HepG2 (cell line): Measurements from ENCODE around the gene IFT172. TPM values are rescaled to one million over a fixed set of nuclear protein-coding genes. Genes with fewer than 3 reads are reported as not detected.
A peak's percentile ranks its signal among the peaks of the same experiment; 100 is the strongest.

ENCODE experiments used
- ARHGAP35 ChIP-seq: sonication (generic); formaldehyde crosslinking; IDR thresholded peaks from 2 replicates; pipeline ENCODE4 v1.9.0; 2022; ENCODE audit warnings: mild to moderate bottlenecking, inconsistent platforms, moderate library complexity, missing genetic modification reagents, borderline replicate concordance
- CC2D1A ChIP-seq: sonication (generic); formaldehyde crosslinking; IDR thresholded peaks from 2 replicates; pipeline ENCODE4 v1.8.1; 2023; ENCODE audit warnings: mild to moderate bottlenecking, missing genetic modification reagents
- GPN1 ChIP-seq: sonication (generic); formaldehyde crosslinking; IDR thresholded peaks from 2 replicates; pipeline ENCODE4 v1.5.1; 2020; ENCODE audit warnings: missing genetic modification reagents, borderline replicate concordance
- HMG20B ChIP-seq: conservative IDR thresholded peaks from 2 replicates; pipeline ENCODE4 v1.6.1; 2016; ENCODE audit warnings: missing genetic modification reagents, missing compliant biosample characterization
- NCOR1 ChIP-seq: fragments of 200-600 bp; sonication (generic); IDR thresholded peaks from 2 replicates; pipeline ENCODE4 v1.7.0; 2017; ENCODE audit warnings: antibody characterized with exemption, low read length, borderline replicate concordance
- RARG ChIP-seq: sonication (generic); formaldehyde crosslinking; IDR thresholded peaks from 2 replicates; pipeline ENCODE4 v1.4.0; 2020; ENCODE audit warnings: low read depth, mild to moderate bottlenecking, missing genetic modification reagents
- RXRA ChIP-seq: sonication (generic); formaldehyde crosslinking; IDR thresholded peaks from 2 replicates; pipeline ENCODE4 v1.5.1; 2020; ENCODE audit warnings: missing genetic modification reagents
- SMAD1 ChIP-seq: sonication (generic); formaldehyde crosslinking; IDR thresholded peaks from 2 replicates; pipeline ENCODE4 v1.4.0; 2020; ENCODE audit warnings: missing genetic modification reagents, low read depth, mild to moderate bottlenecking, borderline replicate concordance
- SOX6 ChIP-seq, 2 experiments: fragments of 450-650 bp in 1 of 2; sonication (generic) in 1 of 2; formaldehyde crosslinking in 1 of 2; IDR thresholded peaks; 2 replicates each; pipeline versions ENCODE4 v1.4.0 to v1.6.1; 2017 to 2020; ENCODE audit warnings: antibody characterized with exemption in 1 of 2, mild to moderate bottlenecking in 1 of 2, missing genetic modification reagents in 1 of 2
- THAP8 ChIP-seq: sonication (generic); formaldehyde crosslinking; IDR thresholded peaks from 2 replicates; pipeline ENCODE4 v1.5.1; 2020; ENCODE audit warnings: missing genetic modification reagents, mild to moderate bottlenecking, borderline replicate concordance
- TMF1 ChIP-seq: sonication (generic); formaldehyde crosslinking; IDR thresholded peaks from 2 replicates; pipeline ENCODE4 v1.8.1; 2022; ENCODE audit warnings: low read depth, missing genetic modification reagents
- ZFP82 ChIP-seq: sonication (generic); formaldehyde crosslinking; IDR thresholded peaks from 2 replicates; pipeline ENCODE4 v1.5.1; 2020; ENCODE audit warnings: mild to moderate bottlenecking, missing genetic modification reagents, borderline replicate concordance
- ZNF7 ChIP-seq: IDR thresholded peaks from 2 replicates; pipeline ENCODE4 v1.6.1; 2016; ENCODE audit warnings: missing biosample characterization, missing genetic modification reagents
- ZNF703 ChIP-seq: sonication (generic); formaldehyde crosslinking; IDR thresholded peaks from 2 replicates; pipeline ENCODE4 v1.5.1; 2020; ENCODE audit warnings: missing genetic modification reagents, mild to moderate bottlenecking, moderate library complexity, borderline replicate concordance
- ZNF720 ChIP-seq: sonication (generic); formaldehyde crosslinking; IDR thresholded peaks from 2 replicates; pipeline ENCODE4 v1.4.0; 2020; ENCODE audit warnings: missing genetic modification reagents
- polyA plus RNA-seq, 8 experiments: library from polyadenylated mRNA; depleted of rRNA in 3 of 8; stranded (reverse) in 7 of 8; unstranded in 1 of 8; fragments of >200 nt; fragmentation: Illumina TruSeq in 4 of 8; extraction: Trizol in 4 of 8; gene quantifications; 2 replicates each; pipeline versions ENCODE4 v1.2.1 to v1.2.3, GENCODE V29; 2011 to 2016; ENCODE audit warnings: low read depth in 4 of 8, missing spikeins in 1 of 8, mixed read lengths in 1 of 8; ENCODE audit not compliant: insufficient read depth in 1 of 8
- total RNA-seq, 5 experiments: library from RNA; depleted of rRNA; stranded (reverse); fragments of >200 nt; fragmentation: Illumina TruSeq; extraction: Trizol; gene quantifications; 2 replicates each; pipeline ENCODE4 v1.2.3, GENCODE V29; 2016; ENCODE audit warnings: low read depth in 1 of 5
- TF ChIP-seq, protein P1 (sequence below): sonication (generic); formaldehyde crosslinking; IDR thresholded peaks from 2 replicates; pipeline ENCODE4 v1.5.1; 2020; ENCODE audit warnings: missing genetic modification reagents, mild to moderate bottlenecking, borderline replicate concordance
- TF ChIP-seq, protein P2 (sequence below): sonication (generic); formaldehyde crosslinking; IDR thresholded peaks from 2 replicates; pipeline ENCODE4 v1.4.0; 2020; ENCODE audit warnings: missing genetic modification reagents
- TF ChIP-seq, protein P3 (sequence below): sonication (generic); formaldehyde crosslinking; IDR thresholded peaks from 2 replicates; pipeline ENCODE4 v1.8.1; 2023; ENCODE audit warnings: mild to moderate bottlenecking, missing genetic modification reagents, borderline replicate concordance
- TF ChIP-seq, protein P4 (sequence below): sonication (generic); formaldehyde crosslinking; IDR thresholded peaks from 2 replicates; pipeline ENCODE4 v1.8.0; 2022; ENCODE audit warnings: mild to moderate bottlenecking, missing genetic modification reagents, moderate library complexity
- TF ChIP-seq, protein P5 (sequence below): sonication (generic); formaldehyde crosslinking; IDR thresholded peaks from 2 replicates; pipeline ENCODE4 v1.4.0; 2020; ENCODE audit warnings: missing genetic modification reagents, mild to moderate bottlenecking, borderline replicate concordance

The IFT172 gene
- total and polyA plus RNA-seq, 2 of the 13 experiments (the other 11 are each of a cell fraction or from before 2014, with no cell fraction given) = 21.6 to 35.7 TPM

DNA sequence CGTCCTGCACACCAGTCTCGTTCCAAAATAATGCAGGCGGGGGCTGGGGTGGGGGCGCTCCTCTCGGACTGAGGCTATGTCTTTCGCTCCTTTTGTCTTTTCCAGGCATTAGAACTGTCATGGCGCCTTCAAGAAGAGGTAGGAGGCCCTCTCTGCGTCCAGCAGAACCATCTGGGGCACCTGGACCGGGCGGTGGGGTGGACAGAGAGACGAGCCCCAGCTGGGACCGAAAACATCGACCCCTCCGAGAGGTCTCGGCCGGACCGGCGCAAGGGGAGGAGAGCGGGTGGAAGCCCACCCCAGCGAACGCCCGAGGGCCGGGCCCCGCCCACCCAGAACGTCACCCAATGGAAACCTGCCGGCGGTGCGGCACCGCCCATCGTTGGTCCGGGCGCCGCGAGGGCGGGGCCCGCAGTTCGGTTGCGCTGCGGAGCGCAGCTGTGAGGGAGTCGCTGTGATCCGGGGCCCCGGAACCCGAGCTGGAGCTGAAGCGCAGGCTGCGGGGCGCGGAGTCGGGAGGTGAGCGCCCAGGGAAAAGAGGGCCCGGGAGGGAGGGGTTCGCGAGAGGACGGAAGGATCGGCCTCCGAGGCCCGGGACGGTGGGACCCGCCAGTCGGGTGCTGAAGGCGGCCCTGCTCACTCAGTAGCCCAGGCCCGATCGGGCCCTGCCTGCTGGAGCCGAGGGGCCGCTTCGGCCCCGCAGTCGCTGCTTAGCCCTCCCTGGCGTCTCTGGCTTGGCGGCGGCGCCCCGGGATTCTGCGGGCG, 61.1 kb downstream of the IFT172 start, which contains the start of gene NRBP1 (continued):
- peak; percentile 57; the same call in 1 of the 2 replicates for TF ChIP-seq RARG (CRISPR knock-in tag)
- TF ChIP-seq, protein P1, sequence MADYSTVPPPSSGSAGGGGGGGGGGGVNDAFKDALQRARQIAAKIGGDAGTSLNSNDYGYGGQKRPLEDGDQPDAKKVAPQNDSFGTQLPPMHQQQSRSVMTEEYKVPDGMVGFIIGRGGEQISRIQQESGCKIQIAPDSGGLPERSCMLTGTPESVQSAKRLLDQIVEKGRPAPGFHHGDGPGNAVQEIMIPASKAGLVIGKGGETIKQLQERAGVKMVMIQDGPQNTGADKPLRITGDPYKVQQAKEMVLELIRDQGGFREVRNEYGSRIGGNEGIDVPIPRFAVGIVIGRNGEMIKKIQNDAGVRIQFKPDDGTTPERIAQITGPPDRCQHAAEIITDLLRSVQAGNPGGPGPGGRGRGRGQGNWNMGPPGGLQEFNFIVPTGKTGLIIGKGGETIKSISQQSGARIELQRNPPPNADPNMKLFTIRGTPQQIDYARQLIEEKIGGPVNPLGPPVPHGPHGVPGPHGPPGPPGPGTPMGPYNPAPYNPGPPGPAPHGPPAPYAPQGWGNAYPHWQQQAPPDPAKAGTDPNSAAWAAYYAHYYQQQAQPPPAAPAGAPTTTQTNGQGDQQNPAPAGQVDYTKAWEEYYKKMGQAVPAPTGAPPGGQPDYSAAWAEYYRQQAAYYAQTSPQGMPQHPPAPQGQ (CRISPR knock-in tag) = no peak
- no peak; the same call in 1 of the 2 replicates for TF ChIP-seq ZNF7 (CRISPR knock-in tag)
- no peak for TF ChIP-seq HMG20B (CRISPR knock-in tag)
- peak; percentile 86 for TF ChIP-seq THAP8 (CRISPR knock-in tag)
- TF ChIP-seq SOX6 (IDR thresholded peaks at IDR 0.05) = no peak
- peak; percentile 71 for TF ChIP-seq SOX6 (CRISPR knock-in tag; IDR thresholded peaks at IDR 0.05)
- peak; percentile 25; the same call in 1 of the 2 replicates for TF ChIP-seq SMAD1 (CRISPR knock-in tag)
- TF ChIP-seq, protein P2, sequence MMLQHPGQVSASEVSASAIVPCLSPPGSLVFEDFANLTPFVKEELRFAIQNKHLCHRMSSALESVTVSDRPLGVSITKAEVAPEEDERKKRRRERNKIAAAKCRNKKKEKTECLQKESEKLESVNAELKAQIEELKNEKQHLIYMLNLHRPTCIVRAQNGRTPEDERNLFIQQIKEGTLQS (CRISPR knock-in tag) = no peak
- no peak for TF ChIP-seq ZNF720 (CRISPR knock-in tag)
- no peak for TF ChIP-seq TMF1 (CRISPR knock-in tag)
- TF ChIP-seq GPN1 (CRISPR knock-in tag) = no peak
- TF ChIP-seq CC2D1A (CRISPR knock-in tag) = no peak
- peak; percentile 81; the same call in 1 of the 2 replicates for TF ChIP-seq ZFP82 (CRISPR knock-in tag)
- TF ChIP-seq, protein P3, sequence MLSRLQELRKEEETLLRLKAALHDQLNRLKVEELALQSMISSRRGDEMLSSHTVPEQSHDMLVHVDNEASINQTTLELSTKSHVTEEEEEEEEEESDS (CRISPR knock-in tag) = no peak
- peak; percentile 77; the same call in 1 of the 2 replicates for TF ChIP-seq ARHGAP35
- peak; percentile 82 for TF ChIP-seq RXRA (CRISPR knock-in tag)
- TF ChIP-seq ZNF703 (CRISPR knock-in tag) = peak; percentile 44; the same call in 1 of the 2 replicates
- TF ChIP-seq, protein P4, sequence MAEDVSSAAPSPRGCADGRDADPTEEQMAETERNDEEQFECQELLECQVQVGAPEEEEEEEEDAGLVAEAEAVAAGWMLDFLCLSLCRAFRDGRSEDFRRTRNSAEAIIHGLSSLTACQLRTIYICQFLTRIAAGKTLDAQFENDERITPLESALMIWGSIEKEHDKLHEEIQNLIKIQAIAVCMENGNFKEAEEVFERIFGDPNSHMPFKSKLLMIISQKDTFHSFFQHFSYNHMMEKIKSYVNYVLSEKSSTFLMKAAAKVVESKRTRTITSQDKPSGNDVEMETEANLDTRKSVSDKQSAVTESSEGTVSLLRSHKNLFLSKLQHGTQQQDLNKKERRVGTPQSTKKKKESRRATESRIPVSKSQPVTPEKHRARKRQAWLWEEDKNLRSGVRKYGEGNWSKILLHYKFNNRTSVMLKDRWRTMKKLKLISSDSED (CRISPR knock-in tag) = 0 out of 2 replicates have a peak, but pooled peaks have one; percentile 68
- peak; percentile 40; the same call in 1 of the 2 replicates for TF ChIP-seq NCOR1
- TF ChIP-seq, protein P5, sequence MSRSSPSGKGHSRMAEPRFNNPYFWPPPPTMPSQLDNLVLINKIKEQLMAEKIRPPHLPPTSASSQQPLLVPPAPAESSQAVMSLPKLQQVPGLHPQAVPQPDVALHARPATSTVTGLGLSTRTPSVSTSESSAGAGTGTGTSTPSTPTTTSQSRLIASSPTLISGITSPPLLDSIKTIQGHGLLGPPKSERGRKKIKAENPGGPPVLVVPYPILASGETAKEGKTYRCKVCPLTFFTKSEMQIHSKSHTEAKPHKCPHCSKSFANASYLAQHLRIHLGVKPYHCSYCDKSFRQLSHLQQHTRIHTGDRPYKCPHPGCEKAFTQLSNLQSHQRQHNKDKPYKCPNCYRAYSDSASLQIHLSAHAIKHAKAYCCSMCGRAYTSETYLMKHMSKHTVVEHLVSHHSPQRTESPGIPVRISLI (CRISPR knock-in tag) = no peak; the same call in none of the 2 replicates
